Measurements from ENCODE around the gene NISCH.

- TF ChIP-seq CTCF (IDR thresholded peaks at IDR 0.05) (no peak), EZH2 (IDR thresholded peaks at IDR 0.05; ENCODE audit: borderline replicate concordance, insufficient read depth, low read depth, low read length, poor library complexity, severe bottlenecking) (no peak)
These were observed 45.6 kb downstream of the NISCH start for GRCh38 chr3:52501046-52501445.
